GM18502 (cell line): ENCODE data around the gene ZNF132.

Experiments
- ATAC-seq: cut with Tn5 transposase; IDR thresholded peaks from one replicate; pipeline ENCODE4 v1.9.1; 2021; ENCODE audit warnings: mild to moderate bottlenecking; ENCODE audit not compliant: unreplicated experiment, poor library complexity

The ZNF132 gene

GRCh38 chr19:58393725-58394033 is 46.3 kb downstream of the ZNF132 start:
- ATAC-seq = no peak

DNA sequence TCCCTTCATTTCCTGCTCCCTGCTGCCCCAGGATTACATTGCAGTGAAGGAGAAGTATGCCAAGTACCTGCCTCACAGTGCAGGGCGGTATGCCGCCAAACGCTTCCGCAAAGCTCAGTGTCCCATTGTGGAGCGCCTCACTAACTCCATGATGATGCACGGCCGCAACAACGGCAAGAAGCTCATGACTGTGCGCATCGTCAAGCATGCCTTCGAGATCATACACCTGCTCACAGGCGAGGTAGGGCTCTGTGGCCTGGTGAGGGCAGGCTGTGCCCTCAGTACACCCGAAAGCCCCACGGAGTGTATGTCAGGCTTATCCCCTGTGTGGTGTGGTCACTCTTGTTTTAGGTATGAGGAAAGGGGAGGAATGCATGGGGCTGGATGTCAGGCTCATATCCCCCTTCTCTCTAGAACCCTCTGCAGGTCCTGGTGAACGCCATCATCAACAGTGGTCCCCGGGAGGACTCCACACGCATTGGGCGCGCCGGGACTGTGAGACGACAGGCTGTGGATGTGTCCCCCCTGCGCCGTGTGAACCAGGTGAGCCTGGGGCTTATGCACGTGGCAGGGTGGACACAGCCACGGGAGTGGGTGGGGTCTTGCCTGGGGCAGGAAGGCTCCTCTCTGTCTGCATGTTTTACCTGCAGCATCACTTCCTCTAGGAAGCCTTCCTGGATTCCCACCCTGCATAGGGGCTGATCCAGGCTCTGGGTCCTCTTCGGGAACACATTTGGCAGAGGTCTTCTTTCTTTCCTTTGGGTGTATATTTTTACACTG is 46.8 kb downstream of the ZNF132 start:
- ATAC-seq = no peak

DNA sequence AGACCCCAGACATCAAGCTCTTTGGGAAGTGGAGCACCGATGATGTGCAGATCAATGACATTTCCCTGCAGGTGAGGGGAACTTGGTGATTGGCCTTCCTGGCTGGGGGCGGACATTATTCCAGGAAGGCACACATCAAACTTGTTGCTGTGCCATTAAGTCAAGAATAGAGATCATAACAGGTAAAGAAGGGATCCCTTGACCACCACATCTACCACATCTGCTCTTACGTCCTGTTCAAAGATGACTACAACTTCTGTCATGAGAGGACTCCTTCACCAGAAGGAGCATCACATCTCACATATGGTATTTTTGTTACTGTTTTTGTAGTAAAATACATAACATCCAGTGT is 51.8 kb downstream of the ZNF132 start:
- no peak for ATAC-seq

- ATAC-seq = peak; percentile 2
These were observed 52.4 kb downstream of the ZNF132 start for GRCh38 chr19:58387338-58388174.

- ATAC-seq = peak; percentile 83
These were observed 53.2 kb downstream of the ZNF132 start, which contains the start of gene RPS5 for GRCh38 chr19:58386576-58387337. RPS5 (plus strand) TSS chr19:58387269; CDS start chr19:58388138, 869 bp downstream.

DNA sequence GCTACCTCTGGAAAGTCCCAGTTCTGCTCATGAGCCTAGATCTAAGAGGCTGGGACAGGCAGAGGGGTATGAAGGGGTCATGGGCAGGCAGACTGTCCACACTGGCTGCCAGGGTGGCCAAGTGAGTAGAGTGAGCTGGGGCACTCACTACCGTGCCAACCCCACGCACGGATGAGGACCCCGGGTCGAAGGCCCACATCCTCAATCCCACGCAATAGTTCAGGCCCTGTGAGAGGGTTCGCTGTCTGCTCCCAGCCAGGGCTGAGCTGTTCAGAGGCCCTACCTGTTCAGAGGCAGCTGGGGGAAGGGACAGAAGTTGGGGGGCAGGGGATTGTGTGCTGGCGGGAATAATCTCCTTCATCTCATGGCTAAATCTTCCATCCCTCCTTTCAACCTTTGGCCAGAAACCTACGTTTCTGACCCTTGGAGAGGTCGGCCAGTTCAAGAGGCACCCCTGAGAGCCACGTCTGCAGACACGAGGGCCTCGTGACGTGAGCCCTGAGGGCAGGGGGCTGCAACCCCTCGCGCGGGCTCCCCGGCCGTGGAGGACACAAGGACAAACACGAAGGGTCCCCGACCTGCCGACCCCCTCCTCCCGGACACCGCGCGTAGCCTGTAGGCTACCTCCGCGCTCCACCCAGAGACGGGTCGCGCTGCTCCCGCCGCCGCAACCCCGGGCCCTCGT is 53.9 kb downstream of the ZNF132 start:
- peak; percentile 7 for ATAC-seq

DNA sequence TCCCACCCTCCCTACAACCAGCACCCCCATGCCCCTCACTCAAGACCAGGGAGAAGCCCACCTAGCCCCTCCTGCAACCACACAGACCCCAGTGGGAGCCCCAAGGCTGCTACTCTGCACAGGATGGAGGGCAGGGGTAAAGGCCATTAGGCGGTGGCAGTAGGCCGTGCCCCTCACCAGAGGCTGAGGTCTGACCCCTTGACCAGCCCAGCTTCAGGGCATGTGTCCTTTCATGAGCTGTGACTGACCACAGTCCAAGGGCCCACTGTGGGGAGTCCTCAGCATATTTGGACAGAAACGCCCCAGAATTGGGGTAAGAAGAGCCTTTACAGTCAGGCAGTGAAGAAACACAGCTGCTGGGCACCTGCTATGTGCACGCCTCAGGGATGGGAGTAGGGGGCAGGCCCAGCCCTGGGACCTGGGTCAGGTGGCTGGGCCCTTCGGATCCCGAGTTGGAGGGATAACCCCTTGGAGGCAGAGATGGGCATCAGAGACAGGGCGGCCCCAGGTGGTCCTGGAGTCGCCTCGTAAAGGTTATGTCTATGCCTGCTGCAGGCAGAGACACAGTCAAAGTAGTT is 54.6 kb downstream of the ZNF132 start:
- ATAC-seq = no peak

- no peak for ATAC-seq
These were observed 56.9 kb downstream of the ZNF132 start for GRCh38 chr19:58382997-58383603.
